GM10266 (cell line): ENCODE data around the gene AQP12A.

Experiments
- DNase-seq: peaks from one replicate; pipeline ENCODE4 v3.0.0; 2012; ENCODE audit errors: extremely low spot score
- CTCF ChIP-seq: IDR thresholded peaks from 2 replicates; pipeline ENCODE4 v1.5.1; 2012; ENCODE audit warnings: mild to moderate bottlenecking, low read depth; ENCODE audit not compliant: control insufficient read depth, insufficient read depth; ENCODE audit errors: missing control alignments

The AQP12A gene

GRCh38 chr2:240713928-240714746 is 22.5 kb downstream of the AQP12A start:
- no peak for DNase-seq
- no peak for TF ChIP-seq CTCF

GRCh38 chr2:240714747-240715725 is 23.4 kb downstream of the AQP12A start:
- no peak for TF ChIP-seq CTCF
- no peak for DNase-seq

GRCh38 chr2:240716130-240716798 is 24.6 kb downstream of the AQP12A start:
- no peak for DNase-seq
- no peak for TF ChIP-seq CTCF

GRCh38 chr2:240717181-240717641 is 25.5 kb downstream of the AQP12A start:
- no peak for DNase-seq
- TF ChIP-seq CTCF: no peak

GRCh38 chr2:240717681-240718581 is 26.3 kb downstream of the AQP12A start:
- no peak for DNase-seq
- TF ChIP-seq CTCF: no peak

GRCh38 chr2:240718896-240719490 is 27.3 kb downstream of the AQP12A start:
- no peak for DNase-seq
- TF ChIP-seq CTCF: no peak
